ENCODE data around the gene SLCO3A1. TPM values are rescaled to one million over a fixed set of nuclear protein-coding genes. Genes with fewer than 3 reads are reported as not detected.

The SLCO3A1 gene
- total and polyA plus RNA-seq, 2 of the 8 experiments (the other 6 are each of a cell fraction or from before 2014, with no cell fraction given): 15.1 to 20.4 TPM

DNA sequence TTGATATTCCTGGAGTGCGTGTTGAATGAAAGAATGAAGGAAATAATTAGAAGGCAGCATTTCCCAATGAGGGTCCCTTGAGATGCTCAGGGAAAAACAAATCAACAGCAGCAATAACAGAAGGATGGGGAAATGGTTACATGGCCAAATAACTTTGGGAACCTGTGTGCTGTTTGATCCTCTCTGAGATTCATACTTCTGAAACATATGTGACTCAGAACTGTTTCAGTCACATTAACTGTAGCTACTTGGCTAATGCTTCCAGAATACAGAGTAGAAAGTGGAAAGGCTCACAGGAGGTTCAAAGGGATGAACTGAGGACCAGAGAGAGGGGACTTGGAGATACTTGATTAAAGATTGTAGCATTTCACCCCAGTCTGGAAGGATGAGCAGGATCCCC, 258.2 kb downstream of the SLCO3A1 start:
- no peaks in the 10 kb centered on the region for H3K27me3 ChIP-seq (replicated peaks in 1 of 4; ENCODE audit: control insufficient read depth in 3 of 4, extremely low read depth in 1 of 4, insufficient read depth in 3 of 4, low read length in 3 of 4)
- no peaks in the 10 kb centered on the region for H3K23me2 ChIP-seq (ENCODE audit: low read depth, low read length)
- no peak overlapping the region for H3K9ac ChIP-seq (replicated peaks in 1 of 4; ENCODE audit: extremely low read depth in 1 of 4, low read depth in 3 of 4, low read length in 3 of 4)
- no peaks in the 10 kb centered on the region for H3K36me3 ChIP-seq (ENCODE audit: control insufficient read depth in 2 of 4, insufficient read depth in 4 of 4, low read length in 3 of 4)
- H4K91ac ChIP-seq (replicated peaks; ENCODE audit: insufficient read length, low read length): no peak overlapping the region
- no peak overlapping the region for H2BK15ac ChIP-seq (ENCODE audit: low read length)
- no peak for DNase-seq (ENCODE audit: low read depth in 1 of 2, low spot score in 2 of 2)
- H3K56ac ChIP-seq (replicated peaks; ENCODE audit: insufficient read length, low read depth, low read length): no peak overlapping the region
- no peak overlapping the region for H3K23ac ChIP-seq (ENCODE audit: insufficient read length)
- no peak overlapping the region for H3K14ac ChIP-seq (ENCODE audit: insufficient read length)
- no peaks in the 10 kb centered on the region for H4K20me1 ChIP-seq (replicated peaks in 1 of 2; ENCODE audit: control insufficient read depth in 1 of 2, insufficient read depth in 2 of 2, low read length in 2 of 2)
- no peak for FAIRE-seq
- no peak overlapping the region for H3K27ac ChIP-seq (ENCODE audit: low read depth, low read length)
- no peak overlapping the region for H3K4me3 ChIP-seq (ENCODE audit: extremely low read depth in 1 of 4, insufficient read depth in 2 of 4, low read depth in 3 of 4, low read length in 4 of 4)
- H4K5ac ChIP-seq (ENCODE audit: insufficient read length, low read depth, low read length): no peak overlapping the region
- no peaks in the 10 kb centered on the region for H3K79me1 ChIP-seq (ENCODE audit: low read depth, low read length)
- H2BK12ac ChIP-seq (ENCODE audit: low read depth, low read length): no peak overlapping the region
- H2AK5ac ChIP-seq (ENCODE audit: low read depth, low read length): no peak overlapping the region
- WGBS, 2 experiments (ENCODE audit: extremely low coverage in 1 of 2, insufficient coverage in 1 of 2, insufficient read length in 1 of 2, insufficient replicate concordance in 2 of 2, low coverage in 1 of 2, low lambda C conversion rate in 2 of 2, missing lambda C conversion rate in 1 of 2): 79% methylated on average over 1 of the region's 1 CpG; no CpG with 5 or more reads in 1 of the 2 experiments
- ChIA-PET POLR2A (ENCODE audit: partially characterized antibody) (no interaction called here), CTCF (ENCODE audit: partially characterized antibody) (interaction anchor here (0.8 to 7.2 kb wide), 9 partner anchors 8 to 266 kb away, joined by 3 to 39 read pairs (median 3); no protein-coding TSS in a partner anchor)
- no peak overlapping the region for H3K4me2 ChIP-seq (ENCODE audit: insufficient read depth in 1 of 2, low read depth in 2 of 2, low read length in 2 of 2)
- H3K18ac ChIP-seq (ENCODE audit: extremely low read depth, low read length): no peak overlapping the region
- H3K79me2 ChIP-seq (ENCODE audit: control insufficient read depth in 1 of 2, insufficient read depth in 2 of 2, low read length in 2 of 2): no peaks in the 10 kb centered on the region
- no peaks in the 10 kb centered on the region for H3K9me3 ChIP-seq (ENCODE audit: insufficient read depth in 2 of 2, low read depth in 1 of 2, low read length in 1 of 2)
- no peak overlapping the region for H2AFZ ChIP-seq (ENCODE audit: low read length)
- H2BK120ac ChIP-seq (replicated peaks; ENCODE audit: low read depth, low read length): no peak overlapping the region
- no peak overlapping the region for H2BK20ac ChIP-seq (ENCODE audit: low read length)
- no peak overlapping the region for H2BK5ac ChIP-seq (ENCODE audit: low read depth, low read length)
- H4K8ac ChIP-seq (ENCODE audit: extremely low read depth, insufficient read depth, low read length): no peak overlapping the region
- H3K4ac ChIP-seq (replicated peaks; ENCODE audit: insufficient read length, low read depth, low read length): no peak overlapping the region
- peaks cover 6 to 15% (median 11%) of the 10 kb centered on the region in 4 experiments; a peak in 6 of 7 replicates for H3K4me1 ChIP-seq (replicated peaks in 1 of 4; ENCODE audit: control insufficient read depth in 3 of 4, insufficient read depth in 4 of 4, low read length in 3 of 4)
- TF ChIP-seq, protein P1, sequence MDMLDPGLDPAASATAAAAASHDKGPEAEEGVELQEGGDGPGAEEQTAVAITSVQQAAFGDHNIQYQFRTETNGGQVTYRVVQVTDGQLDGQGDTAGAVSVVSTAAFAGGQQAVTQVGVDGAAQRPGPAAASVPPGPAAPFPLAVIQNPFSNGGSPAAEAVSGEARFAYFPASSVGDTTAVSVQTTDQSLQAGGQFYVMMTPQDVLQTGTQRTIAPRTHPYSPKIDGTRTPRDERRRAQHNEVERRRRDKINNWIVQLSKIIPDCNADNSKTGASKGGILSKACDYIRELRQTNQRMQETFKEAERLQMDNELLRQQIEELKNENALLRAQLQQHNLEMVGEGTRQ (IDR thresholded peaks at IDR 0.05; ENCODE audit: low read length): no peak
- TF ChIP-seq EP300 (IDR thresholded peaks at IDR 0.05; ENCODE audit: borderline replicate concordance in 1 of 2, low read depth in 2 of 2, low read length in 2 of 2) (no peak), NANOG (IDR thresholded peaks at IDR 0.05; ENCODE audit: insufficient read depth, low read depth, low read length, poor library complexity, severe bottlenecking) (no peak), POLR2A (IDR thresholded peaks at IDR 0.05; ENCODE audit: control extremely low read depth in 1 of 2, low read depth in 2 of 2, low read length in 2 of 2) (no peak), SAP30 (IDR thresholded peaks at IDR 0.05; ENCODE audit: insufficient read depth, insufficient replicate concordance, low read length) (no peak), RFX5 (IDR thresholded peaks at IDR 0.05; ENCODE audit: borderline replicate concordance, low read depth, low read length) (no peak), BCL11A (IDR thresholded peaks at IDR 0.05; ENCODE audit: low read depth in 2 of 2, low read length in 2 of 2) (no peak), SP1 (IDR thresholded peaks at IDR 0.05; ENCODE audit: low read depth, low read length) (no peak), GABPA (IDR thresholded peaks at IDR 0.05; ENCODE audit: borderline replicate concordance, insufficient read depth, low read length) (no peak), SUZ12 (IDR thresholded peaks at IDR 0.05; ENCODE audit: low read length) (no peak)
- TF ChIP-seq, protein P2, sequence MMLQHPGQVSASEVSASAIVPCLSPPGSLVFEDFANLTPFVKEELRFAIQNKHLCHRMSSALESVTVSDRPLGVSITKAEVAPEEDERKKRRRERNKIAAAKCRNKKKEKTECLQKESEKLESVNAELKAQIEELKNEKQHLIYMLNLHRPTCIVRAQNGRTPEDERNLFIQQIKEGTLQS (IDR thresholded peaks at IDR 0.05; ENCODE audit: insufficient read depth, low read depth, low read length): no peak
